ENCODE results near the gene NLRP6. TPM values are rescaled to one million over a fixed set of nuclear protein-coding genes. Genes with fewer than 3 reads are reported as not detected.
"Not testable (repeated sequence)": the region's sequence is repeated elsewhere in the genome, so short reads cannot be mapped to it uniquely, and the experiment has no call there.

The NLRP6 gene
- total RNA-seq, 2 donors from 2014 or later, result 0.43 to 2.2 TPM

- Mint-ChIP-seq H3K4me3 (peak overlapping the region; percentile 7), H3K4me1 (peaks cover 21% of the 10 kb centered on the region)
- not testable (repeated sequence) for H3K9me3 Mint-ChIP-seq; H3K27ac Mint-ChIP-seq; H3K27me3 Mint-ChIP-seq; ATAC-seq (replicated peaks); H3K36me3 Mint-ChIP-seq (ENCODE audit: low read depth)
These were observed 46.6 kb downstream of the NLRP6 start for GRCh38 chr11:324593-325517.

- no peak for ATAC-seq (replicated peaks)
- Mint-ChIP-seq H3K4me1 (peaks cover 18% of the 10 kb centered on the region), H3K27ac (peak overlapping the region; percentile 88), H3K9me3 (no peaks in the 10 kb centered on the region), H3K4me3 (peak overlapping the region; percentile 63), H3K36me3 (ENCODE audit: low read depth) (no peaks in the 10 kb centered on the region), H3K27me3 (no peaks in the 10 kb centered on the region)
These were observed 47.8 kb downstream of the NLRP6 start for GRCh38 chr11:325796-326591.

- no peak for ATAC-seq (replicated peaks)
- peak overlapping the region; percentile 88 for H3K27ac Mint-ChIP-seq
- H3K36me3 Mint-ChIP-seq (ENCODE audit: low read depth), result no peaks in the 10 kb centered on the region
- H3K4me3 Mint-ChIP-seq, result peak overlapping the region; percentile 63
- H3K4me1 Mint-ChIP-seq, result peaks cover 23% of the 10 kb centered on the region
- no peaks in the 10 kb centered on the region for H3K27me3 Mint-ChIP-seq
- H3K9me3 Mint-ChIP-seq, result no peaks in the 10 kb centered on the region
These were observed 48.3 kb downstream of the NLRP6 start for GRCh38 chr11:326592-326841.

- H3K27me3 Mint-ChIP-seq, result no peaks in the 10 kb centered on the region
- H3K27ac Mint-ChIP-seq, result peak overlapping the region; percentile 88
- ATAC-seq (replicated peaks), result peak; percentile 79
- H3K9me3 Mint-ChIP-seq, result no peaks in the 10 kb centered on the region
- H3K4me1 Mint-ChIP-seq, result peaks cover 23% of the 10 kb centered on the region
- H3K4me3 Mint-ChIP-seq, result peak overlapping the region; percentile 63
- no peaks in the 10 kb centered on the region for H3K36me3 Mint-ChIP-seq (ENCODE audit: low read depth)
These were observed 48.8 kb downstream of the NLRP6 start for GRCh38 chr11:326842-327580.

- Mint-ChIP-seq H3K36me3 (ENCODE audit: low read depth) (no peaks in the 10 kb centered on the region), H3K9me3 (no peaks in the 10 kb centered on the region), H3K27ac (peak overlapping the region; percentile 88), H3K4me3 (peak overlapping the region; percentile 63), H3K4me1 (peaks cover 23% of the 10 kb centered on the region), H3K27me3 (no peaks in the 10 kb centered on the region)
- ATAC-seq (replicated peaks), result no peak
These were observed 49.3 kb downstream of the NLRP6 start for GRCh38 chr11:327581-327923.

GRCh38 chr11:328012-328411, 49.8 kb downstream of the NLRP6 start:
- ATAC-seq (replicated peaks), result no peak
- H3K27ac Mint-ChIP-seq, result no peak overlapping the region
- H3K9me3 Mint-ChIP-seq, result no peaks in the 10 kb centered on the region
- no peak overlapping the region for H3K4me3 Mint-ChIP-seq
- H3K27me3 Mint-ChIP-seq, result no peaks in the 10 kb centered on the region
- peaks cover 23% of the 10 kb centered on the region for H3K4me1 Mint-ChIP-seq
- no peaks in the 10 kb centered on the region for H3K36me3 Mint-ChIP-seq (ENCODE audit: low read depth)

GRCh38 chr11:328516-329100, 50.4 kb downstream of the NLRP6 start:
- peak overlapping the region; percentile 62 for H3K27ac Mint-ChIP-seq
- peaks cover 23% of the 10 kb centered on the region for H3K4me1 Mint-ChIP-seq
- not testable (repeated sequence) for H3K36me3 Mint-ChIP-seq (ENCODE audit: low read depth); H3K4me3 Mint-ChIP-seq; H3K27me3 Mint-ChIP-seq; ATAC-seq (replicated peaks); H3K9me3 Mint-ChIP-seq

GRCh38 chr11:329886-330253, 51.7 kb downstream of the NLRP6 start:
- Mint-ChIP-seq H3K9me3 (no peaks in the 10 kb centered on the region), H3K27me3 (no peaks in the 10 kb centered on the region), H3K27ac (no peak overlapping the region), H3K4me1 (peaks cover 18% of the 10 kb centered on the region), H3K36me3 (ENCODE audit: low read depth) (no peaks in the 10 kb centered on the region), H3K4me3 (peak overlapping the region; percentile 36)
- no peak for ATAC-seq (replicated peaks)

GRCh38 chr11:330307-330693, 52.1 kb downstream of the NLRP6 start:
- Mint-ChIP-seq H3K9me3 (no peaks in the 10 kb centered on the region), H3K4me3 (no peak overlapping the region), H3K27ac (no peak overlapping the region), H3K36me3 (ENCODE audit: low read depth) (no peaks in the 10 kb centered on the region), H3K27me3 (no peaks in the 10 kb centered on the region), H3K4me1 (peaks cover 18% of the 10 kb centered on the region)
- ATAC-seq (replicated peaks), result no peak

GRCh38 chr11:330694-331357, 52.6 kb downstream of the NLRP6 start:
- Mint-ChIP-seq H3K36me3 (ENCODE audit: low read depth) (no peaks in the 10 kb centered on the region), H3K27me3 (no peaks in the 10 kb centered on the region), H3K9me3 (no peaks in the 10 kb centered on the region), H3K27ac (no peak overlapping the region), H3K4me3 (peak overlapping the region; percentile 45), H3K4me1 (peaks cover 18% of the 10 kb centered on the region)
- no peak for ATAC-seq (replicated peaks)

- Mint-ChIP-seq H3K4me1 (peaks cover 19% of the 10 kb centered on the region), H3K36me3 (ENCODE audit: low read depth) (no peaks in the 10 kb centered on the region), H3K4me3 (peak overlapping the region; percentile 45), H3K9me3 (no peaks in the 10 kb centered on the region), H3K27me3 (no peaks in the 10 kb centered on the region), H3K27ac (no peak overlapping the region)
- ATAC-seq (replicated peaks), result no peak
These were observed 53.3 kb downstream of the NLRP6 start for GRCh38 chr11:331358-332060.

GRCh38 chr11:332651-333480, 54.7 kb downstream of the NLRP6 start:
- Mint-ChIP-seq H3K27me3 (no peaks in the 10 kb centered on the region), H3K4me1 (peaks cover 24% of the 10 kb centered on the region), H3K9me3 (no peaks in the 10 kb centered on the region), H3K27ac (no peak overlapping the region), H3K36me3 (ENCODE audit: low read depth) (no peaks in the 10 kb centered on the region), H3K4me3 (no peak overlapping the region)
- no peak for ATAC-seq (replicated peaks)

Measured in activated T-helper 17 cell treated with anti-CD3 and anti-CD28 coated beads, Interleukin-2, amount 50 U/mL, for 72 hours (primary cell).